GM12865 (cell line): ENCODE data around the gene GPR183.

Source experiments
- DNase-seq: peaks from one replicate; pipeline ENCODE4 v3.0.0; 2010; ENCODE audit warnings: low read depth
- H3K4me3 ChIP-seq: 2 replicates; pipeline ENCODE4 v1.5.1; 2011; ENCODE audit warnings: mild to moderate bottlenecking, low read depth, low read length, control low read depth
- TF ChIP-seq, protein P1 (sequence below): IDR thresholded peaks from 2 replicates; pipeline ENCODE4 v1.5.1; 2011; ENCODE audit warnings: low read length, control low read depth, low read depth, inconsistent platforms; ENCODE audit not compliant: insufficient read depth; ENCODE audit errors: missing control alignments

Gene GPR183

DNA sequence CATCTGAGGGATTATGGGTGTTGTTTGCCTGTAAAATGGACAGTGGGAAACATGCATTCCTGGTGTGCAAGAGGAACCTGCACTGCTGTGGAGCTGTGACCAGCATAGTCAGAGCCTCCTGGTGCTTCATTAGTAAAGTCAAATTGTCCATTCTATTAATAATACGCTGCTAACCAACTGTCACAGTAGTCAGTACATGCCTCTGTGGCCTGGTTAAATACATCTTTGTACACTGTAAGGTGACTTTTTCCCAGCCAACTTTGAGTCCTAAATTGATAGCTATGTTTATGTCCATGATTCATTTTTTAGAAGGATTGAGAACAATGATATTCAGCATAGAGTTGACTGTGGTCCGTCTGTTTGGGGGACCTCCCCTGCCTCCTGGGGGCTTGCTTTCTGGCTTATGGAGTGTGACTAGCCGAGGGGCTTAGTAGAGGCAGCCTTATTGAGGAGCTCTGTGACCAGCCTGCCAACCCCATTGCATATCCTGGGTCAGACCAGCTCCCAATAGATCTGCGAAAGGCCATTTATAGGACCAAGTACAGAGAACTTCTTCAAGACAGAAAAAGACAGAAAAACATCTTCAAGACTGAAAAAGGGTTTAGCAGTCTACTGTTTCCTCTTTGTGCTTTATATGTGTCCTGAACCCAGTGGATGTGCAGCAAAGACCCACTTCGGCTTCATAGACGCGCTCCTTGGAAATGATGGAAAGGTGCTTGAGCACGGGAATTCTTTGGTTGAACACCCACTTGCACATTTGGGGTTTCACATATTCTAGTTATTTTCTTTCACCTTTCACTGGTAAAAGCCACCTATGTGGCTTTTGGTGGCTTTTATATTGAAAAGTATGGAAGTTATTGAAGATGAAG lies 4.3 kb downstream of the GPR183 start:
- no peak for DNase-seq
- H3K4me3 ChIP-seq = peak overlapping the region; percentile 94
- TF ChIP-seq, protein P1, sequence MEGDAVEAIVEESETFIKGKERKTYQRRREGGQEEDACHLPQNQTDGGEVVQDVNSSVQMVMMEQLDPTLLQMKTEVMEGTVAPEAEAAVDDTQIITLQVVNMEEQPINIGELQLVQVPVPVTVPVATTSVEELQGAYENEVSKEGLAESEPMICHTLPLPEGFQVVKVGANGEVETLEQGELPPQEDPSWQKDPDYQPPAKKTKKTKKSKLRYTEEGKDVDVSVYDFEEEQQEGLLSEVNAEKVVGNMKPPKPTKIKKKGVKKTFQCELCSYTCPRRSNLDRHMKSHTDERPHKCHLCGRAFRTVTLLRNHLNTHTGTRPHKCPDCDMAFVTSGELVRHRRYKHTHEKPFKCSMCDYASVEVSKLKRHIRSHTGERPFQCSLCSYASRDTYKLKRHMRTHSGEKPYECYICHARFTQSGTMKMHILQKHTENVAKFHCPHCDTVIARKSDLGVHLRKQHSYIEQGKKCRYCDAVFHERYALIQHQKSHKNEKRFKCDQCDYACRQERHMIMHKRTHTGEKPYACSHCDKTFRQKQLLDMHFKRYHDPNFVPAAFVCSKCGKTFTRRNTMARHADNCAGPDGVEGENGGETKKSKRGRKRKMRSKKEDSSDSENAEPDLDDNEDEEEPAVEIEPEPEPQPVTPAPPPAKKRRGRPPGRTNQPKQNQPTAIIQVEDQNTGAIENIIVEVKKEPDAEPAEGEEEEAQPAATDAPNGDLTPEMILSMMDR = no peak

DNA sequence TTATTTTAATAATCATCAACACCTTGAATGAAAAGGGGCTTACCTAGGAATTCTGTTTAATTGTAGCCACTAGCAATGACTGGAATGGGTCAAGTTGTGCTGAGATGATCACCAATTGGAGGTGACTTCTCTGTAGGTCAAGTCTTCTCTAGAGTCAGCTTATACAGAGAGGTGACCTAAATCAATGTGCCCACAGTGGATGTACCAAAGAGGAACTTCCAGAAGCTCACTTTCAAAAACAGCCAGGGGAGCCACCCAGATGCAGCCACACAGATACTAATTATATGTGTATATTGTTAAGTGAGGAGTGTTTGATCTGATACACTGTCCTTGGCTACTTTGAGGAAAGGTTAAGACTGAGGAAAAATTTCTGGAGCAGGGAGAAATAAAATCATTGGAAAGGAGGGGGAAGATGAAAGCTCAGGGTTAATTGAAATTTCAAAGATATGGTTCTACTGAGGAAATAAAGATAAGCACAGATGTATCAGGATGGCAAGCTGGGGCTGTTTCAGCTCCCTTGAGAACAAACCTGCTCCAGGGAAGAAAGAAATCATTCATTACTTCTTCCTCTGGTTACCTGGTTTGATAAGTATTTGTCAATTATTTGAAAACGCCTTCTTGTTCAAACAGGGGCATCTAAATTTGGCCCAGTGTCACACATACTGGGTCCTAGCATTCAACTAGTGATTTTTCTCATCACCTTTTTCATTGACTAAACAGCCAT lies 5.1 kb downstream of the GPR183 start:
- TF ChIP-seq, protein P1 = no peak
- peak overlapping the region; percentile 94 for H3K4me3 ChIP-seq
- no peak for DNase-seq

DNA sequence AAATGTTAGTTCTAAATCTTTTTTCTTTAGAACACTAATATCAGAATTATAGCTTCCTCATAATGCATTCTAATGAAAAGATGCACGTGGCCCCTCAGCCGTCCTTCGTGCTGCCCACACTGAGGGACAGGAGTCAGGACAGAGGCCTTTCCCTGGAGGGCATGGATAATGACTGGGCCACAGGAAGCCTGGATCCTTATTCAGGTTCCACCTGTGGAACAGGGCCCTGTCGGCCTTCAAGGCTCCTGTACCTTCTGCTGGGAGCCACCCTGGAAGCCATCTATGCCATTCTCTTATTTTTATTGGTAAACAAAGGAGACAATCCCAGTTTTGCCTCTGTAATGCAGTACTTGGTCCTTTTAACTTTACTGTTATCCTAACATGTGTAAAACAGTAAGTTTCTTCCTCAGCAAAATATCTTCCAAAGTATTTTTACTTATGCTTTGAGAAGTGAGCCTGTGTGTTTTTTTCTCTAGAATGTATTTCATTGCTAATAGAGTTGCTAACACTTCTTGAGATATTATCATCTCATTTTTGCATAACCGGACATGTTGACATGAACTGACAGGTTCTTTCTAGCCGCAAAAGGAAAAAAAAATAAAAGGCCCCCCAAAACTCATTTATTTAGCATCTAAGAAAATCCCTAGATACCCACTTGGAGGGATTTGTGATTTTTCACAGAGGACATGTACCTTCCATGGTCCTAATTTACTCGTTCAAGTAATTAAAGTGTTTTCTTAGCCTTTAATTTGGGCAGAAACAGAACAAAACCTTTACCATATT lies 6.0 kb downstream of the GPR183 start:
- H3K4me3 ChIP-seq = peak overlapping the region; percentile 10; the same call in 1 of the 2 replicates
- TF ChIP-seq, protein P1 = no peak
- DNase-seq = no peak

DNA sequence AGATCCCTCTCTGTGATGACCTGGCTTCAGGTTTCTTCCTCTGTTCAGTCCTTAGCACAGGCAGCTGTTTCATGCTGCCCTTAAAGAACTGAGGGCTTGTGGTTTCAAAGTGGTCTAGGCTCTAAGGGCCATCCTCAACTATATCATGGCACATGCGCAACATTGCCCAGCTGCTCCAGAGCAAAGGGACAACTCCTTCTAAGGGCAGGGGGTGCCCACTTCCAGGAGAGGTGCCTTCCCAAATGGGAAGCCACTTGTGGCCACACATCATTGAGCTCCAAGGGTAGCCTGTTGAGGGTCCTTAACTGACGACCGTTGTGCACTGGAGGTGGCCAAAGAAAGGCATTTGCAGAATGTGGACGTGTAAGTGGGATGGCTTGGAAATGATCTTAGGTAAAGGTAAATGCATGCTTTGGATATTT lies 7.3 kb downstream of the GPR183 start:
- TF ChIP-seq, protein P1 = no peak
- no peak overlapping the region for H3K4me3 ChIP-seq
- no peak for DNase-seq

DNA sequence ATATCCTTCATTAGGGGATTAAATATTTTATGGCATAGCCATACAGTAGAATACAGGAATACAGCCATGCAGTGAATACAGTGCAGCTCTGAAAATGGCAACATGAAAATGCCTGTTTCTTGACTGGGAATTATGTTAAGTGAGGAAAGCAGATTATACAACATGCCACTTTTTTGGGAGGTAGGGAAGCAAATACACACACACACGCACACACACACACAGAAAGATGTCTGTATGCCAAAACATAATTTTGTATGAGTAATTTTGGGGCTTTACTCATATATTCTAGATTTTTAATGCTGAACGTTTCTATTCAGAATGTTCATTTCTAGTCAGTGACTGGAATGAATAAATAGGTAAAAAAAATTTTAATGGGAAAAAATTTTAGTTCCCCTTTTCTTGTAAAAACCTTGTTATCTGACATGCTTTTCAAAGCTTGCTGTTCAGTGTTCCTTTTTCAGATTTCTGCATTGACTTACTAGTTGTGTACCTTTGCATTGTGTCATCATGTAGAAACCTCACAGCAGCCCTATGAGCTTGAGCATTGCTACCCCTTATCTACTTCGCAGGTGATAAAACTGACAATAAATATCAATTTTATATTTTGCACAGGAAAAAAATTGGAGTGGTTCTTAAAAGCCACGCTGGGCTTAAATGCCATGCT lies 7.8 kb downstream of the GPR183 start:
- no peak for DNase-seq
- TF ChIP-seq, protein P1 = no peak
- H3K4me3 ChIP-seq = 0 out of 2 replicates have a peak overlapping the region, but pooled peaks have one; percentile 36

DNA sequence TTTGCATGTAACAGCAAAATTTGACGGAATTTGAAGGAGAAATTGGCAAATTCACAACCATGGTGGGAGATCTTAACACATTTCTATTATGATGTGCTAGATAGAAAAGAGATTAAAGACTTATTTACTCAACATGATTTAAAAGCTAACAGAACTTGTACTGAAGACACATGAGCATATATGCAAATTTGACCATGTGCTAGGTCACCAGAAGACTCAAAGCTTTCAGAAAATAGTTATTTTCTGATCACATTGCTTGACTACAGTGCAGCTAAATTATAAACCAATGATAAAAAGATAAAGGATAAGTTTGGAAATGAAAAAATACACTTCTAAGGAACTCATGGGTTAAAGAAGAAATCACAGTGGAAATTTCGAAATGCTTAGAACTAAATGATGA lies 9.1 kb downstream of the GPR183 start:
- TF ChIP-seq, protein P1 = no peak
- no peak for DNase-seq
- H3K4me3 ChIP-seq = peak overlapping the region; percentile 36
